ENCODE measurements around the gene PIK3R5.
A peak's percentile ranks its signal among the peaks of the same experiment; 100 is the strongest.
"Not testable (repeated sequence)": the region's sequence is repeated elsewhere in the genome, so short reads cannot be mapped to it uniquely, and the experiment has no call there.

The PIK3R5 gene, protein sequence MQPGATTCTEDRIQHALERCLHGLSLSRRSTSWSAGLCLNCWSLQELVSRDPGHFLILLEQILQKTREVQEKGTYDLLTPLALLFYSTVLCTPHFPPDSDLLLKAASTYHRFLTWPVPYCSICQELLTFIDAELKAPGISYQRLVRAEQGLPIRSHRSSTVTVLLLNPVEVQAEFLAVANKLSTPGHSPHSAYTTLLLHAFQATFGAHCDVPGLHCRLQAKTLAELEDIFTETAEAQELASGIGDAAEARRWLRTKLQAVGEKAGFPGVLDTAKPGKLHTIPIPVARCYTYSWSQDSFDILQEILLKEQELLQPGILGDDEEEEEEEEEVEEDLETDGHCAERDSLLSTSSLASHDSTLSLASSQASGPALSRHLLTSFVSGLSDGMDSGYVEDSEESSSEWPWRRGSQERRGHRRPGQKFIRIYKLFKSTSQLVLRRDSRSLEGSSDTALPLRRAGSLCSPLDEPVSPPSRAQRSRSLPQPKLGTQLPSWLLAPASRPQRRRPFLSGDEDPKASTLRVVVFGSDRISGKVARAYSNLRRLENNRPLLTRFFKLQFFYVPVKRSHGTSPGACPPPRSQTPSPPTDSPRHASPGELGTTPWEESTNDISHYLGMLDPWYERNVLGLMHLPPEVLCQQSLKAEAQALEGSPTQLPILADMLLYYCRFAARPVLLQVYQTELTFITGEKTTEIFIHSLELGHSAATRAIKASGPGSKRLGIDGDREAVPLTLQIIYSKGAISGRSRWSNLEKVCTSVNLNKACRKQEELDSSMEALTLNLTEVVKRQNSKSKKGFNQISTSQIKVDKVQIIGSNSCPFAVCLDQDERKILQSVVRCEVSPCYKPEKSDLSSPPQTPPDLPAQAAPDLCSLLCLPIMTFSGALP

GRCh38 chr17:8965394-8966168 is at the start of gene PIK3R5:
Gene PIK3R5, minus strand, starts transcription at chr17:8965707. Its CDS starts 54,213 bp downstream, at chr17:8911494.
- DNase-seq = peak; percentile 50

DNA sequence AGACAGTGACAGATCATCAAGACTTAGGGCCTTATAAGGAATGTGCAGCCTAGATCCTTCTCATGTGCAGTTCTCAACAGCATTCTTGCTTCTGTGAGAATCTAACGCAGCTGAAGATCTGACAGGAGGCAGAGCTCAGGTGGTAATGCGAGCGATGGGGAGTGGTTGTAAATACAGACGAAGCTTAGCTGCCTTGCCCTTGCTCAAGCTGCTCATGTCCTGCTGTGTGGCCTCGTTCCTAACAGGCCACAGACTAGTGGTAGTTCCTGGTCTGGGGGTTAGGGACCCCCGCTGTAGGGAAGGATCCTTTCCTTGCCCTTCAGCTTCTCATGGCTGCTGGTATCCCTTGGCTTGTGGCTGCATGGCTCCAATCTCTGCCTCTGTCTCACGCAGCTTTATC is 45.5 kb upstream of the PIK3R5 start:
- no peak for DNase-seq

DNA sequence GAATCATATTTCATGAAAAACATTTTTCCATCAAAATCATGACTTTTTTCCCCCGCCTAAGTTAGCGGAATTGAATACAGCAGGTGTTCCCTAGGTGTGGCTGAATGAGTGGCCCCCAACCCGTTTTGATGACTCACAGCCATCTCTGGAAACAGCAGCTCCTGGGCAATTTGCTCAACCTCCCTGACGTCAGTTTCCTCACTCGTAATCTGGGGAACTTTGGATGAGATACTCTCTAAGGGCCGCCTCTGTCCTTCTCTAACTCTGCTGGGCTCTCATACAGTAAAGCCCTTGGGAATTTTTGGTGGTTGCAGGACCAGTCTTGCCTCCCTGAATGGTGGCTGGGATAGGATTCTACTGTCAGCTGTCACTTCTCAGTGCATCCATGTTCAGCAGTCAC is 44.2 kb upstream of the PIK3R5 start:
- no peak for DNase-seq

- DNase-seq = no peak
These were observed 43.6 kb upstream of the PIK3R5 start for GRCh38 chr17:9009096-9009495.

GRCh38 chr17:9007052-9007714 is 41.7 kb upstream of the PIK3R5 start:
- no peak for DNase-seq

- no peak for DNase-seq
These were observed 40.8 kb upstream of the PIK3R5 start for GRCh38 chr17:9006175-9006767.

DNA sequence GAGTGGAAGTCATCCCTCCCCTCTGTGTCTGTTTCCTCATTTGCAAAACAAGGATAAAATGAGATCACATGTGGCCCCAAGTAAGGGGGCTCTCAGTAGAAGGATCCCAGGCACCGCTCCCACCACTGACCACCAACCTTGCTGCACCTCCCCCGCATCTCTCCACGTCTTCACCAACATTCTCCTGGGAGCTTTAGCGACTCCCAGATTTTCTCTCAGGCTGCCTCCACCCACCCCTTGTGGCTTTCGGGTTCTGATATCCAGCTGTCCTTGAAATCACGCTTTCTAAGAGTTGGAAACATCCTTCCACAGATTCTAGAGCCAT is 39.4 kb upstream of the PIK3R5 start:
- DNase-seq = no peak

DNA sequence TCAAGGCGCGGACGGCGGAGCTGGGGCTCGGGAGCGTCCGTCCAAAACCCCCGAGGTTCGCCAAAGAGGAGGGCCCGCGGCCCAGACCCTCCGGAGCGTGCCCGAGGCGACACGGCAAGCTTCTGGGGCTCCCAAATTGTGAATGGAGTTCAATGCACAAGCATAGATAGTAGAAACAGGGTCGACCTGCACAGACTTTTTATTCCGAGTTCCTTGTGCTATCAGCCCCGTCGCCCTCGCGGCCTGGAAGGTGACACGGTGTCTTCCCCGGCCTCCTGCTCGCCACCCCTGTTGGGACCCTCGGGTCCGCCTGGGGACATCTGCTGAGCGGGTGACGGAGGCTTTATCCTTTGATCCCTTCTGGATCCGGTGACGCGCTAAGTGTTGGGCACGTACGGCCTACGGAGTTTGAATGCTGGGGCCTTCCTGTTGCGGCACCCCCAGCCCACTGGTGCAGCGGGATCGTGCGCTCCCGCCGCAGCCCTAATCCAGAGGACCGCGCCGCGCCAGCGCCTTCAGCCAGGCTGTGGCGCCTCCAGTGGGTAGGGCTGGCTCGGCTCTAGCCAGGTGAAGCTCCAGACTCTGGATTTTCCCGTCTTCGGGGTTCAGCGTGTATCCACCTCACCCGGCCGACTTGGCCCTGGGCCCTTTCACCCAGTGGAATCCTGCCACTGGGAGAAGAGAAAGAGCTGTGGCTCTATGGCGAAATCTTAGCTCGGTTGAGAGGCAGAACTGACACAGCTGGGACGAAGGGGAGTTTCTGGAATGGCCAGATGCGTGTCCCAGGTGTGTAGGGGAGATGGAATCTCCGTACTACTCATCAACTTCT is 38.8 kb upstream of the PIK3R5 start:
- DNase-seq = no peak

GRCh38 chr17:9003355-9004131 is 38.0 kb upstream of the PIK3R5 start:
- no peak for DNase-seq

DNA sequence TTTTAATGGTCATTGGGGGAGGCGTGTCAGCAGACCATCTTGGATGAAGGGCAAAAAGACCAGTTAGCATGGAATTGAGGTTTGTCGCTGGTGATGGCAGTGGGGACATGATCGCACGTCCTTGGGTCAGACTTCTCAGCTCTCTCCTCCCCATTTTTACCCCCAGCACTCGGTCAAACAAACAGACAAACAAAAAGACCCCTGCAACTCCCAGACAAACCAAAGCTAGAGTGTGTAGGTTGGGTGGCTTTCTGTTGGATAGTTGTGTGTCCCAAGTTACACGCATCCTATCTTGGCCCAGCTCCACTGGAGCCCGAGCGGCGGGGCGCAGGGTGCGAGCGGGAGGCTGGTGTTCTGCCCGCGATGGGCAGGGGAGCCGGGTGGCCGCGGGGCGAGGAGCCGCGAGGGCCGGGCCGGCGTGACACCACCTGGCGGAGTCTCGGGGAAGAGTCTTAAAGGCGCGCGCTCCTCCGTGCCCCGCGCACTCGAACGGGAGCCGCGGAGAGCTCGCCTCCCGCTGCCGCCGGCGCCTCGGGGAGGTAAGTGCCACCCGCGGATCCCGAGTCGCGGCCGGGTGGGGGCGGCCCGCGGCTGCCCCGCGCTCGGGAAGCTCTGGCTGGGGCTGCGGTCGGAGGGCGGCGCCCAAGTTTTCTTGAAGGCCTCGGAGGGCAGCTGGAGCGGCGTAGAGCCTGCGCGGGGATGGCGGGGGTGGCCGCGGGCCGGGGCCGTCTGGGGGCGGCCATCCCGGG is 37.3 kb upstream of the PIK3R5 start:
- peak; percentile 3 for DNase-seq

DNA sequence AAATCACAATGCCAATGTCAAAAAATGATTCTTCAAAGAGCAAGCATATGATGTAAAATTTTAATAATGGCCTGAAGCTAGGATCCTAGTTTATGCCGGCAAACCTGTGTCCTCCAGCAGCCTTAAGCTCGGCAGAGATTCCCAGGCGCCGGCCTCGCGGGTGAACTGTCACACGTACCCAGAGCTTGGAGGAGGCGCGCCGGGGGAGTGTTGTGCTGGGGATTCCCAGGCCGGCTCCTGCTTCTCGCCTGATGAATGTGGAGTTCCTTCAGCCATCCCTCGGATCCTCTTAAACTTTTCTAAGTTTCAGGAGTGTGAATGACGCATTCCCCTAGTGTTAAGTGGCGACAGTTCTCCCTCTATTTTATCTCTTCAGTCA is 36.7 kb upstream of the PIK3R5 start:
- no peak for DNase-seq

DNA sequence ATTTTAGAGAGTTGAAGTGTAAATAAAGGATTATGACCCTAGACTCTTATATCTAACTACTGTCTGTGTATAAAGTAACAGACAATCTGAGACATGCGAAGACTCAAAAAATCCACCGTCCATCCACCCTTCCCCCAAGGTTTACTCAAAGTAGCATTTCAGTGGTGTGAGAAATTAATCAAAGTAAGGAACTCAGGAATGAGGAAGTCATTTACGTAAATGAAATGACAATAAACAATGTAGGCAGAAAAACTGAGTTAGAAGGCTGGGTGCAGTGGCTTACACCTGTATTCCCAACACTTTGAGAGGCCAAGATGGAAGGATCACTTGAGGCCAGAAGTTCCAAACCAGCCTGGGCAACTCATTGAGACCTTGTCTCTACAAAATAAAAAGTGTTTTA is 36.1 kb upstream of the PIK3R5 start:
- no peak for DNase-seq

- peak; percentile 35 for DNase-seq
These were observed 32.6 kb upstream of the PIK3R5 start for GRCh38 chr17:8997994-8998628.

GRCh38 chr17:8995711-8996110 is 30.2 kb upstream of the PIK3R5 start:
- DNase-seq = no peak

DNA sequence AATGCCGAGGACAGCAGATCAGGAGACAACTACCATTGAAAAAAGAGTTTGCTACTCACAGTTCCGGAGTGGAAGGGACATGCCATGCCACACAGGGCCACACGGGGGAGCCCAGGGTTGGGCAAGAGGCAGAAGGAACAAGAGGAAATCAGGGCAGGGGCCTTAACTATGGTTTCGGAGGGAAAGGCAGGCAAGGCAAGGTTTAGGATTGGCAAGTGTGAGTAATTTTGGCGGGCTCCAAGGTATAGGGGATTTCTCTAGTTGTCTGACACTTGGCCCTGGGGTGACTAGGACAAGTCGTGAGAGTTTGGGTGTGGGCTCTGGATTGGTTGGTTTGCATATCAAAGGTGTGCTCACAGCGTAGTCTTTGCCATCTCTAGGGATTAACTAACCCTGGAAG is 28.8 kb upstream of the PIK3R5 start:
- no peak for DNase-seq

- DNase-seq = peak; percentile 38
These were observed 26.2 kb upstream of the PIK3R5 start for GRCh38 chr17:8991514-8992285.

GRCh38 chr17:8988263-8988935 is 22.9 kb upstream of the PIK3R5 start:
- DNase-seq = not testable (repeated sequence)

DNA sequence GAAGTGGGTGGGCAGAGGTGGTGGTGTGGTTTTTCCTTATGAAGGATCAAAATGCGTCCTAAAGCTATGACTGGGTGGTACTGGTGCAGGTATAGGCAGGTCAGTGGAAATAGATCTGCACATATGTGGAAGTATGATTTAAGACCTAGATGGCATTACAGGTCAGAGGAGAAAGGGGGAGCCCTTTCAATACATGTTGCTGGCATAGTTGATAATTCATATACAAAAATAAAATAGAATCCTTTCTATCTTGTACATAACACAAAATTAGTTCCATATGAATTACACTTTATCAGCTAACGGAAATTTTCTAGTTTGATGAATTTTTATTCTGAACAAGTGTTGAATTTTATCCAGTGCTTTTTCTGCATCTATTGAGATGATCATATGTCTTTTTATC is 20.8 kb upstream of the PIK3R5 start:
- DNase-seq = no peak
